Fibroblast of upper back skin (primary cell): ENCODE measurements around the gene CAMTA1.

Source experiments
- DNase-seq: peaks from one replicate; pipeline ENCODE4 v3.0.0-alpha.2; 2013

The CAMTA1 gene

DNA sequence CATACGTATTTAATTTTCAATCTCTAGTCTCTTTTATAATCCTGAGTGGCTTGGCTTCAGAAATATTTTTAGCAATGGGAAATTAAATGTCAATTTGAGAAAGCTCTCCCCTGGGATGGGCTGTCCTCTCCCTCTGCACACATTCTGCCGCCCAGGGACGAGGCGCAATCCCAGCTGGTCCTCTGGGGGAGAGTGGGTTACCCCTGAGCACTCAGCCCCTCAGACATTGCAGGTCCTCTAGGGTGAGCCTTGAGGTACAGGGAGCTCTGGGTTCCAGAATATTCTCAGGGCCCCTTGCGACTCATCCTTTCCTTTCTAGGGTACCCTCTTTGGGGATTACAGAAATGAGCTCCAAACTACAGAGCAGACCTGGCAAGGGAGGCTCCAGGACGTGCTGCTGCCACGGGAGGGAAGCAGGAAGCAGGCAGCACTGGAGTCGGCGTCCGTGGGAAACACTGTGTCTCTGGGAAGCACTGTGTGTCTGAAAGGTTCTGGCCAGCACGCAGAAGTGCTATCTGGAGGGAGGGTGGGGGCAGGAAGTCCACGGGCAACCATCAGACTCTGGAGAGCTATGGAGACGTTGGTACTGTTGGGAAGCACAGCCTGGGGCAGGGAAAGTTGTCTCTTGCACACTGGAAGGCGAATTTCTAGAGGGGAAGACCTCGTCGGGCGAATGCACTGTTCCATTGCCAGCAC lies 642.5 kb downstream of the CAMTA1 start:
- no peak for DNase-seq

DNA sequence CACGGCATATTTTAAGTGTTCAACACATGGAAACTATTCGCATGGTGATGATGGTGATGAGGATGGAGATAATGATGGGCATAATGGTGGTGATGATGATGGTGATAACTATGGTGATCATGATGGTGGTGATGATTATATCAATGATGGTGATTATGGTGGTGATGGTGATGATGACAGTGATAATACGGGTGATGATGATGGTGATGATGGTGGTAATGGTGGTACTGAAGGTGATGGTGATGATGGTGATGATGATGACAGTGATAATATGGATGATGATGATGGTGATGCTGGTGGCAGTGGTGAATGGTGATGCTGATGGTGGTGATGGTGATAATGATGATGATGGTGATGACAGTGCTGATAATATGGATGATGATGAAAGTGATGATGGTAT lies 644.0 kb downstream of the CAMTA1 start:
- DNase-seq, result no peak

DNA sequence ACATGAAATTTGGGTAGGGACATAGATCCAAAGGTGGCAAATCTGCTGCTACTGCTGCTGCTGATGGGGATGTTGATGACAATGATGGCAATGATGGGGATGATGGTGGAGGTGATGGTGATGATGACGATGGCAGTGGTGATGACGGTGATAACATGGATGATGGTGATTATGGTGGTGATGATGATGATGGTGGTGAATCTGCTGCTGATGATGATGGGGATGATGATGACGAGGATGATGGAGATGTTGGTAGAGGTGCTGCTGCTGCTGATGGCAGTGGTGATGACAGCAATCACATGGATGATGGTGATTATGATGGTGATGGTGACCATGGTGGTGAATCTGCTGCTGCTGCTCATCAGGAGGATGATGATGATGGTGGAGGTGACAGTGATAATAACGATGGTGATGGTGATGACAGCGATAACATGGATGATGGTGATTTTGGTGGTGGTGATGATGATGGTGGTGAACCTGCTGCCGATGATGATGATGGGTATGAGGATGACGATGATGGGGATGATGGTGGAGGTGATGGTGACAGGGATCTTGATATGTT lies 644.9 kb downstream of the CAMTA1 start:
- DNase-seq, result no peak

DNA sequence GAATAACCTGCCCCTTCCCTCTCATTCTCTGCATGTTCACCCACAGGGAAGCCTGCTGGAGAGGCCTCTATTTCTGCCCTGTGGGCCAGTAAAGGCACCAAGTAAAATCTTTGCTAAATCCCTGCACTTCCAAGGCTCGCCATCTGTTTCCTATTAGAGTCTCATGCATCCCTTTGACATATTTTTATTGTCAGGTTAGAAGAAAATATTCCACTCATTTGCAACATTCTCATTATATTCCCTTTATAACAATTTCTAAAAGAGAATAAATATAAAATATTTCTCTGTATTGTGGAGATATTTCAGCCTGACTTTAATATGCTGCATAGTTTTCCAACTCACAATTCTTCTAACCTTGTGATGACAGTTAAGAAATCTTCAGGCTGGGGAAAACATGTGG lies 645.4 kb downstream of the CAMTA1 start:
- peak; percentile 59 for DNase-seq

DNA sequence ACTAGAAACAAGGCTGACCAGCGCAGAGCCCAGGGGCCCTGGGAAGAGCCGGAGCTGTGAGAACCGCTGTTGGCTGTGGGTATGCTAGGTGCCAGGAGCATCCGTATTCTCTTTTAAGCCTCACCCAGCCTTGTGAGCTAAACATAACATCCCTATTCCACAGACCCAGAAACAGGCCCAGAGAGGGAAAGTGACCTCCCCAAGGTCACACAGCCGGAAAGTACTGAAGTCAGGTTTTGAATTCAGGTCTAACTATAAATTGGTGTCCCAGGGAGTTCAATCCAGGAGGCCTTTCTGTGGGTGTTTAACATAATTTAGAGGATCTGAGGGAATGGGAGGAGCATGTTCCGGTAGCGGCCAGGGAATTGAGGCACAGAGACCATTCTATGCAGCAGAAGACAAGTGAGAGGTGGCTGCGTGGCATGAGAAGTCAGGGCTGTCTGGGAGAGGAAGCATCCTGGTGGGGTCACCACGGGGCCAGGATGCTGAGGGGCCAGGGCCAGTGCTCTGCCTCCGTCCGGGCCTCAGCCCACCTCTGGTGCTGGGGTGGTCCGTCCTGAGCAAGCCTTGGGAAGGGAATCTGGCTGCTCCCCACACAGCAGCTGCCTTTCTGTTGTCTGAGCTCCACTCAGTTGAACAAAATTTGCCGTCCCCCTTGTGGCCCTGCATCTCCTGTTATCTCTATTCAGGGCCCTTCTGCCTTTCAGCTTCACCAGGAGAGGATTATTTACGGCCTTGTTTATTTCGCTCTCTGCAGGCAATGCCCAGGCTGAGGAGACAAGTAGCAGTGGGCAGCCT lies 647.0 kb downstream of the CAMTA1 start:
- no peak for DNase-seq

DNA sequence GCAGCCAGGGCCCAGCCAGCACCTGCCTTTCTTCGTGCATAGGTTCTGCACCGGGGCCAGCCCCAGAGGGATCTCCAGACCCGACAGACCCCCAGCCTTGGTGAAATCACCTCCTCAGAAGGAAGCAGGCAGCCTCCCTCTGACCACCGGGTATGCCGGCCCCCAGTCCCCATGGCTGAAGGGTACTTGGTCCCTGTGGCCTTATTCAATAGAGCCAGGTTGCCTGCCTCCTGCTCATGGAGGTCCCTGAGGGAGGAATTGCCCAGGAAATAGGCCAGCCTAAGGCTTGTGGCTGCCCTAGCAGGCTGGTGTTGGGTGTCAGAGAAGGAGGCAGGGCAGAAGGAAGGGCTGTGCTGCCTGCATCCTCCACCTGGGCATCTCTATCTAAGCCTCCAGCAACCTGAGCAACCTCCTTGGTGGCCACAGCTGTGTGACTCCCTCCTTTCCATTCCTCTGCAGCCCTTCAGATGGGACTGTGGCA lies 647.7 kb downstream of the CAMTA1 start:
- no peak for DNase-seq

DNA sequence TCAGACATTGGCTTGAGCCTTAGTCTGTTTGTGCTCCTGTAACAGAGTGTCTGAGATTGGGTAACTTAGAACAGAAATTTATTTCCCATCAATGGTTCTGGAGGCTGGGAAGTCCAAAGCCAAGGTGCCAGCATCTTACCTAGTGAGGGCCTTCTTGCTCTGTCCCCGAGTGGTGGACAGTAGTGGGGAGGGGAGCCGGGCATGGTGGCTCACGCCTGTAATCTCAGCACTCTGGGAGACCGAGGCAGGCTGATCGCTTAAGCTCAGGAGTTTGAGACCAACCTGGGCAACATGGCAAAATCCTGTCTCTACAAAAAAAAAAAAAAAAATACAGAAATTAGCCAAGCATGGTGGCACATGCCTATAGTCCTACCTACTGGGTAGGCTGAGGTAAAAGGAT lies 649.3 kb downstream of the CAMTA1 start:
- no peak for DNase-seq

DNA sequence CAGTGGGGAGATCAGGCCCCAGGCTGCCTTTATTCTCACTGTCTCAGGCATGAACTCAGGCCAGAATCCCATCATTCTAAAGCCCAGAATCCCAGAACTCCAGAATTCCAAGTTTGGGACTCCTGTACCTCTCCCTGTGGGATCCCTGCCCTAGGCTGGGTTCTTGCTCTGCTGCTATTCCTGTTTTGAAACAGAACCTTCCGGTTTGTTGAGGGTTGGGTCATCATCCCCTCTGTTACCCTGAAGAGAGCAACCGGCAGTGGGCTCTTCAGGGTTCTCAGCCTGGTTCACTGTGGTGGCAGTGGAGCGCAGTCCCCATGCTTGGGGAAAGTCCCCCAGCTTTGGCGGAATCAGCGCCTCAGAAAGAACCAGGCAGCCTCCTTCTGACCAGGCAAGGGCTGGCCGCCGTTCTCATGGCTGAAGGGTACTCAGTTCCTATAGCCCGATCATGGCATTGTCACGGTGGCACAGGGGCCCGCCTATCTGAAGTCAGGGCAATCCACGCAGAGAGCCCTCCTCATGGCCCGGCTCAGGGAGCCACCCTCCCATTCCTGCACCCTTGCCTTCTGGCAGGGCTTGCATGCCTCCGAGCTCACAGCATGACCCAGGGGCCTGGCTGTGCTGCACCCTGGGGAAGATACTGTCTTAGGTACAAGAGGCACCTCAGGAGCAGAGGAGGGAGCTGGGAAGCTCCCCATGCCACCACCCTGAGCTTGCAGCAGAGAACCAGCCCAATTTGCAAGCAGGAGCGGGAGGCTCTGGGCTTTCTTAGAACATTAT lies 650.2 kb downstream of the CAMTA1 start:
- no peak for DNase-seq

DNA sequence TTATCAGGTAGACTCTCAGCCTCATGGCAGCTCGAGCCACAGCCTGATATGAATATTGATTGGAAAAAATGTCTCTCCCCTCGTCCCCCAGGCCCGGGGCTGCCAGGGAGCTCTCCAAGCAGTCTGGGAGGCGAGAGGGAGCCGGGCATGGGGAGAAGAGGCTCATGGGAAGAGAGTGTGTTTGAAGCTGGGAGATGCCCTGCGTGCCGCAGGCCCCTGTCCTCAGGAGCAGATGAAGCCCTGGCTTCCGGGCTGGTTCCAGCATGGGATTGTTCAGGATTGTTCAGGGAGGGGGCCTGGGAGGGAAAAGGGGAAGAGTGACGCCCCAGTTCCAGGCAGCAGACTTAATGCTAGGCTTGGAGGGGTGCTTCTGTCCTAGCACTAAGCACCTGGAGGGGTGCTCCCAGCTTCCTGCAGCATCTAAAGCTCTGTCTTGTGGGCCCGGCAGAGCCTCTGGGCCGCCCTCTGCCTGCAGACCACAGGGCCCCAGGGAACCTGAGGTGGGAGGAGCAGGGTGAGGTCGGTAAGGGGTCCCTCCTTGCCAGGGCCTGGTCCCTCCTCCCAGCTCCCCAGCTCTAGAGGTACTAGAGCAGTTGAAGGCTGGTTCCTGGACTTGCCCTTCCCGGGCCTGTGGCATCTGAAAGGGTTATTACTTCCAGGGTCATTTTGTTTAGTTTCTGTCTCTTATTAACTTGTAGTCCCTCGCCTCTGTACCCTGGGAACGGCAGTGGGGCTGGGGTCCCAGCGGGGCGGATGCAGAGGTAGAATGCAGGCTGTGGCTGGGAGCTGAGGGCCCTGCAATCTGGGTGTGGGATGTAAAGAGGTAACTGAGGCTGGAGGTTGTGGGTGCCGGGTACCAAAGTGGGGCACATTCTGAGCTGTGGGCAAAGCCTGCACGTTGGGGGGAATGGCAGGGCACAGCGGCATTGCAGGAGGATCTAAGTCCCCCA lies 651.1 kb downstream of the CAMTA1 start:
- DNase-seq, result no peak

DNA sequence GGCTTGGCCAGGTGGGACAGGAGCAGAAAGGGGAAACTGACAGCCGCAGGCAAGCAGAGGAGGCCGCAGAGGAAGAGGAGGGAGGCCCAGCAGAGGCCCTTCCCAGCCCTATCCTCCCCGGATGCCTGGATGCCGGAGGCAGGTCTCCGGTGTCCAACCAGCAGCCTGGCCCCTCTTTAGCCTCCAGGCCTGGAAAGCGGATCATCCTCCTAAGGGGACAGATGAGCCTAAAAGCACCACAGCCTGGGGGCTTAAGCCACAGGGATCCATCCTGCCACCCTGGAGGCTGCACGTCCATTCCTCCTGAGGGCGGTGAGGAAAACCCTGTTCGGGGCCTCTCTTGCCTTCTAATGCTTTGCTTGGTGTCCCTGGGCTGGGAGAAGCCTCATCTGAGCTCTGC lies 651.8 kb downstream of the CAMTA1 start:
- DNase-seq, result no peak

DNA sequence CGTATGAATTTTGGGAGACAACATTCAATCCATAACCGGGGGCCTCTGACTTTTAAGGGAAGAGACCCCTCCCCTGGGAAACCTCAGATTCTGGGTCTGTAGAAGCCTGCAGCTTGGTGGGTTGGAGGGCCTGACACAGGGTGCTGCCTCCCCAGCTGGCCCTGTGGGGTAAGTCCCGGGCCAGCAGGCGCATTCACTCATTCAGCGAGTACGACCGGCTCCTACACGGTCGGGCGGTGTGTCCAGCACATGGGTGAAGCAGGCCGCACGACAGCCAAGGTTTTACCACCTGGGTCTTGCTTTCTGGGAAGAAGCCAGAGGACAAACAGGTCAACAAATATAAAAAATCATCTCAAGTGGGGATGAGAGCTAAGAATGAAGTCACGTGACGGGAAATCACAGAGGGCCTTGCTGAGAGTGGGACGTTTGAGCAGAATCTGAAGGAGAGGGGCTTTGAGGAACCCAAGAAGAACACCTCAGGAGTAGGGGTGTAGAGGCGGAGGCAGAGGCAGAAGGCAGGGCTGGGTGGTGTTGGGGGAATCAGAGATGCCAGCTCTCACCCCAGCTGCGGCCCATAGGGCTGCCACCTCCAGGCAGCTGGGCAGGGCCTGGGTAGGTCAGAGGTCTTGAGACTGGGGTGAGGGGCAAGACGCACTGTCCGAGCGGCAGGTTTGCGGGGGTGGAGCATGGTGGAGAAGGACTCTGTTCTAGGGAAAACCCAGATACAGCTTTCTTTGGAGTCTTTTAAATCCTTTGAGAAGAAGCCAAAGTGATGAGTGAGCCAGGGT lies 652.5 kb downstream of the CAMTA1 start:
- no peak for DNase-seq

DNA sequence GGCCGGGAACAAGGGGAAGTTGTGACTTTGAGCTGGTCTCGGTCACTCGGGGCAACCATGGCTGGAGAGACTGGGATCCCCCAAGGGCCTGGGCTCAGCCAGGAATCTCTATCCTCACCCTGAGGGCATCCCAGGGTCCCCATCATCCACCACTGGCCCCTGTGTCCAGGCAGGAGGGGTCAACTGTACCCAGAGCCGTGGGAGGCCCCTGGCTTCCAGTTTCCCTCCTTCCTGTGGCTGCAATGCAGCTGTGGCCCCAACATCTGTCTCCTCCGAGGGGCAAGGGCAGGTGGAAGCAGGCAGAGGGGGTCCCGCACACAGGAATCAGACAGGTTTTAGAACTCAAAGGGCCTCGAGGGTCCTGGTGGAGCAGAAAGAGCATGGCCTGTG lies 653.1 kb downstream of the CAMTA1 start:
- DNase-seq, result no peak

DNA sequence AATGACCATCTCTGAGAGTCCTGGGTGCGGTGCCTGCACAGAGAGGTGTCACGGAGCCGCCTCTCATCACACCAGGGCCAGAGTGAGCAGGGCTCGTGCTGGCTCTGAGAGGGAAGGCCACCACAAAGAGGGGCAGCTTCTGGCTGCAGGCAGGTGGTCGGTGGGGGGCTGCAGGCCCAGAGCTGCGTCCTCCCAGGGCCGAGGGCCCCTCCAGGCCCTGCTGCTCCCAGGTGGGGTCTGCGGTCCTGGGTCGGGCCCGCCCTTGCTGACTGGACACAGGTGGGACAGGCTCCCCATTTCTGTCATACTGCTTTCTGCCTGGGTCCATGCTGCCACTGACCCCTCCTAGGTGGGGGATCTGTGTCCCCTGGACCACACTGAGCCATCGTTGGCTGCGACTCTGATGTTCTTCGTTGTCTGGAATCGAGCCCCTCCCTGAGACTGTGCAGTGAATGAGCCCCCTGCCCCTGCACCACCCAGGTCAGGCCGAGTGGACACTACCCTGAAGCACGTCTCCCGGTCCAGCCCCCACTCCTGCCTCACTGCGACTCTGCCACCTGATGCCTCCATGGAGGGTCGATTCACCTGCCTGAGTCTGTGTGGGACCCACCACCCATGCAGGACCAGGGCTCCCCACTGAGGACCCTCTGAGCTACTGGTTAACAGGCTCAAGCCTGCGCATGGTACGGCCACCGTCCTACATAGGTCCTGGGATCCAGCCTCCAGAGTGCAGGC lies 653.8 kb downstream of the CAMTA1 start:
- no peak for DNase-seq

DNA sequence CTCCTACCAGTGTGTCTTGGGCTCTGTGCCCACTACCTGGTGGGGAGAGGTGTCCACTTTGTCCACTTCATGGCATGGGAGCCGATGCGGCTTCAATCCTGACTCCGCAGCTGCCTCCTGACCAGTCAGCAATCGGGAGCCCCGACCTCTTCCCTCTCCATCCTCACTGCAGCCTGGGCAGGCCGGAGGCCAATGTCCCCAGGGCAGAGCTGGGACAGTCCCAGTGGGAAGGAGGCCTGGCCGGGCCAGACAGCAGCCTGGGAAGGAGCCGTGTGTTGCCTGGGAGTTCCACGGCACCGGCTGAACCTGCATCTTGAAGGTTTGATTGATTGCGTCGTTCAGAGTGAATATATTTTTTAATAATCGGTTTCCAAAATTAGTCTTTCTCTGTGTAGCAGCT lies 654.9 kb downstream of the CAMTA1 start:
- no peak for DNase-seq

DNA sequence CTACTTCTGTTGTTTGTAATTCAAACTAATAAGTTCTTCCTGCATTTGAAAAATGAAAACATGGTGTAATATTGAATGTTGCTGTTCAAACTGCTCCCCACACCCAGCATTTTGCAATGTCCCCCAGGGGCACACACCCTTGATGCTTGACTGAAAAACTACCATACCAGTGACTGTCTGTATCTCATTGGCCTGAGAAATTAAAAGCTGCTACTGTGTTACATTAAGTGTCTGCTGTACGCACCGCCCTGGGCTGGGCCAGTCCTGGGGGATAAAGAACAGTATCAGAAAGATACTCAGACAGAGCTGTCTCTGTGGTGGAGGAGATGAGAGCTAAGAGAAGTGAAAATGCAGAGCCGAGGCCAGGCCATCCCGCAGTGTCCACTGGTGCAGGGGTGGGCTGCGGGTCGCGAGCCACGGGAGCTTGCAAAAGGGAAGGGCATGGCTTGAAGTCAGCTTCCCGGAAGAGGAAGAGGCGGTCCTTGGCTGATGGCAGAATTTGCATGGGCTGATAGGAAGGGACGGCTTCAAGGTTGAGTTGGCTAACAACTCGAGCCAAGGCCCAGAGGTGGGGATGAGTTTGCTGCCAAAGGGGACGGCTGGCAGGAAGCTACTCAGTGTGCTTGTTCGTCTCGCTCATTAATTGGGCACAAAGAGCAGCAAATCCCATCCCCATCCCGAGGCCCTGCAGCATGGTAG lies 656.0 kb downstream of the CAMTA1 start:
- DNase-seq, result no peak

DNA sequence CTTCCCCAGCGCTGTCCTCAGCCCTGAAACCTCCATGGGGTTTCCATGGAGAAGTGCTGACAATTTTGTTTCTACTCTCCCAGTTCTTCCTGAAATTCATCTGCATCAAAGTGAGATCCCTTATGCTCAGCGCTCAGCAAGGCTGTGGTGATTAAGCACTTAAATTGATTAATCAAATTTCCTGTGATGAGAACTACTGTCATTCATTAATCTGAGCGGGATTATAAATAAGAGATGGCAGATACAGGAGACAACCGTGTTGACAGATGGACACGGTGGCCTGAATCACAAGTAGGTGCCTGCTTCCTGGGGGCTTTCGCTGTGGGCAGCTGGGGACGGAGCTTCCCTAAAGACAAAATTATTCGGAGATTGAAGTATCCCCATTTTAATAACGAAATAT lies 656.8 kb downstream of the CAMTA1 start:
- no peak for DNase-seq

DNA sequence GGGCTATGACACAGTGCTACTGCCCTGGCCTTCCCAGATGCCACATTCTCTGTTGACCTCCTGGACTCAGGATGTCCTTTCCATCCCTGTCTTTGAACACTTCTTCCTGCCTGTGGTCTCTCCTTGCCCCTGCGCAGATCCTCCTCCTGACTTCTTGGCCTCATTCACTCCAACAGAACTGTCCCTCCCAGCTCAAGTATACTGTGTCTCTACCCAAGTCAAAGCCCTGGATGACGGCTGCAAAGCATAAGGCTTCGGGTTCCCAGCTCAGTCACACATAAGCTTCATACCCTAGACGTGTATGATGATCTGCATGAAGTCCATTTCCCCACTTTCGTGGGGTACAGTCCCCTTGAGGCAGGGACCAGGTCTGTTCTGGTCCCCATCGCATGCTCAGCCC lies 657.7 kb downstream of the CAMTA1 start:
- DNase-seq, result no peak

DNA sequence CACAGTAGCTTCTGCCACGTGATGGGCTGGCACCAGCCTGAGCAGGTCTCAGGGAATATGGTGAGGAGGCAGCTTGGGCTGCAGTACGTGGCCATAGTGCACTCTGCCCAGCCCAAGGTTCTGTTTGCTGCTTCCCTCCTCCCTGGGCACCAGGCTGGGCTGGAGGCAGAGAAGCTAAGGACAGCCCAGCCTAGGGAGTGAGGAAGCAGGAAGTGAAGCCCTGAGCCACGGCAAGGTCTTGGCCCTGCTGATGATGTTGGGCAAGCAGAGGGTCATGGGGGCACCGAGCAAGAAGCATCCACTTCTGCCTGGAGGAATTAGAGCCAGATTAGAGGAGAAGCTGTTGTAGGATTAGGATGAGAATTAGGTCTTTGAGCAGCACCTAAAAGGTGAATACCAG lies 659.1 kb downstream of the CAMTA1 start:
- no peak for DNase-seq

DNA sequence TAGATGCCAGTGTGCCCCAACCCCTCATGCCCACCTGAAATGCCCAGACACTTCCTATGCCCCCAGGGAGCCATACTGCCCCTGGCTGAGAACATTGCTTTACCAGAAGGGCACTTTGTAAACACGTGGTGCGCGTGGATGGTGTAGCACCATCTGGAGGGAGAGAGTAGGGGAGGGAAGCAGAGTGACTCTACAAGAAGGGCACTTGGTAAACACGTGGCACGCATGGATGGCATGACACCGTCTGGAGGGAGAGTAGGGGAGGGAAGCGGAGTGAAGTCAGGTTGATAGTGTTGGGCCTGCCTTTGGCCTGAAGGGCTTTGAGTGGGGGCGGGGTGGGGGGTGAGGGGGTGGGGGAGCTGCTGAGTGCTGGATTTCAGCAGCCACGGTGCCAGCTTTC lies 661.8 kb downstream of the CAMTA1 start:
- DNase-seq, result no peak

DNA sequence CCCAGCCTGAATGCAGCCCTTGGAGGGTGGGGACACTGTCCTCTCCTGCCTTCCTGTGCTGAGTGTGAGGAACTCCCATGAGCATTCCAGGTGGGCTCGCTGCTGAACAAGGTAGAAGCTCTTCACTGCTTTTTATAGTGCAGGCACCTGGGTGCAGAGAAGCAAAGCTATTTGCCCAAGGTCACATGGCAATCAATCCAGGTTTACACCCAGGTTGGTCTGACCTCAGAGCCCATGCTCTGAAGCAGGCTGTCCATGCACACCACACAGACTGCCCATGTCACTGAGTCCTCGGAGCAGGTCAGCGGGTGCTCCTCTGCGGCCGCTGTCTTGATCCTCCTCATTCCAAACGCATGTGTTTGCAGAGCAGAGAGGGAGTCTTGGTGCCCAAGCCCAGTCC lies 662.5 kb downstream of the CAMTA1 start:
- no peak for DNase-seq
